H9 (cell line): Measurements from ENCODE around the gene USP3. TPM values are rescaled to one million over a fixed set of nuclear protein-coding genes. Genes with fewer than 3 reads are reported as not detected.

Experiments used
- DNase-seq: peaks from one replicate; pipeline ENCODE4 v3.0.0-alpha.2; 2017
- H2AFZ ChIP-seq: one replicate; pipeline ENCODE4 v1.6.1; 2013; ENCODE audit warnings: mild to moderate bottlenecking, low read length, control low read depth, moderate library complexity
- H2AK5ac ChIP-seq: 2 replicates; pipeline ENCODE4 v1.6.1; 2013; ENCODE audit warnings: low read length, control low read depth, mixed read lengths; ENCODE audit not compliant: insufficient read length
- H2BK120ac ChIP-seq: one replicate; pipeline ENCODE4 v1.6.1; 2013; ENCODE audit warnings: low read depth, mild to moderate bottlenecking, low read length, control low read depth, inconsistent platforms; ENCODE audit not compliant: poor library complexity, severe bottlenecking
- H2BK12ac ChIP-seq: 2 replicates; pipeline ENCODE4 v1.6.1; 2013; ENCODE audit warnings: low read length, control low read depth, mixed read lengths, low read depth; ENCODE audit not compliant: insufficient read length
- H2BK15ac ChIP-seq: 2 replicates; pipeline ENCODE4 v1.6.1; 2013; ENCODE audit warnings: low read depth, low read length, control low read depth
- H2BK20ac ChIP-seq: one replicate; pipeline ENCODE4 v1.6.1; 2013; ENCODE audit warnings: low read depth, mild to moderate bottlenecking, low read length, control low read depth, inconsistent platforms; ENCODE audit not compliant: poor library complexity, severe bottlenecking
- H2BK5ac ChIP-seq: 2 replicates; pipeline ENCODE4 v1.6.1; 2013; ENCODE audit warnings: low read length, control low read depth, mixed read lengths; ENCODE audit not compliant: insufficient read length
- H3K14ac ChIP-seq: 2 replicates; pipeline ENCODE4 v1.6.1; 2013; ENCODE audit warnings: low read length, control low read depth; ENCODE audit not compliant: insufficient read depth
- H3K18ac ChIP-seq: 2 replicates; pipeline ENCODE4 v1.6.1; 2013; ENCODE audit warnings: low read depth, mild to moderate bottlenecking, mixed read lengths, low read length, control low read depth; ENCODE audit not compliant: insufficient read length
- H3K23ac ChIP-seq: 2 replicates; pipeline ENCODE4 v1.6.1; 2013; ENCODE audit warnings: low read length, control low read depth, mixed read lengths, low read depth; ENCODE audit not compliant: insufficient read length
- H3K23me2 ChIP-seq: 2 replicates; pipeline ENCODE4 v1.6.1; 2013; ENCODE audit warnings: low read depth, mild to moderate bottlenecking, mixed read lengths, low read length, control low read depth; ENCODE audit not compliant: insufficient read length, poor library complexity, severe bottlenecking
- H3K27ac ChIP-seq: 2 replicates; pipeline ENCODE4 v1.5.1; 2013; ENCODE audit warnings: low read length, control low read depth, mixed read lengths, low read depth; ENCODE audit not compliant: insufficient read length
- H3K27me3 ChIP-seq: 2 replicates; pipeline ENCODE4 v1.6.1; 2013; ENCODE audit warnings: low read length, control low read depth, inconsistent platforms; ENCODE audit not compliant: insufficient read depth
- H3K4ac ChIP-seq: 2 replicates; pipeline ENCODE4 v1.6.1; 2013; ENCODE audit warnings: low read depth, mild to moderate bottlenecking, control low read depth, inconsistent platforms, low read length, moderate library complexity
- H3K4me1 ChIP-seq: 2 replicates; pipeline ENCODE4 v1.6.1; 2013; ENCODE audit warnings: low read length, control low read depth, inconsistent platforms; ENCODE audit not compliant: insufficient read depth
- H3K4me2 ChIP-seq: 2 replicates; pipeline ENCODE4 v1.6.1; 2013; ENCODE audit warnings: low read length, control low read depth, mixed read lengths; ENCODE audit not compliant: insufficient read length, insufficient read depth
- H3K56ac ChIP-seq: 2 replicates; pipeline ENCODE4 v1.6.1; 2013; ENCODE audit warnings: low read depth, mild to moderate bottlenecking, mixed read lengths, low read length, control low read depth; ENCODE audit not compliant: insufficient read length
- H3K79me1 ChIP-seq: 2 replicates; pipeline ENCODE4 v1.6.1; 2013; ENCODE audit warnings: low read depth, mild to moderate bottlenecking, moderate library complexity, low read length, control low read depth, inconsistent platforms; ENCODE audit not compliant: insufficient read depth, poor library complexity, severe bottlenecking
- H3K79me2 ChIP-seq: 2 replicates; pipeline ENCODE4 v1.6.1; 2013; ENCODE audit warnings: low read length, control low read depth, inconsistent platforms; ENCODE audit not compliant: insufficient read depth
- H3K9ac ChIP-seq: 2 replicates; pipeline ENCODE4 v1.6.1; 2013; ENCODE audit warnings: low read length, control low read depth, mixed read lengths; ENCODE audit not compliant: insufficient read length; ENCODE audit errors: extremely low read depth
- H3K9me3 ChIP-seq: one replicate; pipeline ENCODE4 v1.6.1; 2013; ENCODE audit warnings: low read depth, low read length, inconsistent platforms; ENCODE audit not compliant: control insufficient read depth
- H3T11ph ChIP-seq: one replicate; pipeline ENCODE4 v1.6.1; 2013; ENCODE audit warnings: mild to moderate bottlenecking, low read length, control low read depth, inconsistent platforms
- H4K20me1 ChIP-seq: one replicate; pipeline ENCODE4 v1.6.1; 2013; ENCODE audit not compliant: control insufficient read depth, insufficient read length, insufficient read depth
- H4K5ac ChIP-seq: 2 replicates; pipeline ENCODE4 v1.6.1; 2013; ENCODE audit warnings: low read depth, mild to moderate bottlenecking, mixed read lengths, low read length, control low read depth; ENCODE audit not compliant: insufficient read length
- H4K8ac ChIP-seq: replicated peaks from 2 replicates; pipeline ENCODE4 v1.6.1; 2013; ENCODE audit warnings: low read length, control low read depth, mixed read lengths, low read depth; ENCODE audit not compliant: insufficient read length
- H4K91ac ChIP-seq: 2 replicates; pipeline ENCODE4 v1.6.1; 2013; ENCODE audit warnings: low read depth, mild to moderate bottlenecking, moderate library complexity, mixed read lengths, low read length, control low read depth; ENCODE audit not compliant: insufficient read length
- H3K27ac Mint-ChIP-seq, 3 experiments: 2 replicates in 2 of 3; 3 replicates in 1 of 3; pipeline ENCODE4 v1.8.0; 2020 to 2021; ENCODE audit warnings: mixed read lengths in 3 of 3, mild to moderate bottlenecking in 1 of 3, moderate library complexity in 1 of 3
- H3K27me3 Mint-ChIP-seq: 2 replicates; pipeline ENCODE4 v1.8.0; 2021; ENCODE audit warnings: low read depth, mild to moderate bottlenecking, moderate library complexity, mixed read lengths
- H3K36me3 Mint-ChIP-seq, 3 experiments: 2 replicates in 2 of 3; 3 replicates in 1 of 3; pipeline ENCODE4 v1.8.0; 2020 to 2021; ENCODE audit warnings: low read depth in 3 of 3, mixed read lengths in 3 of 3; ENCODE audit not compliant: insufficient read depth in 1 of 3
- H3K4me1 Mint-ChIP-seq, 2 experiments: 2 replicates each; pipeline ENCODE4 v1.8.0; 2020; ENCODE audit warnings: mixed read lengths in 2 of 2
- H3K4me3 Mint-ChIP-seq, 2 experiments: 2 replicates in 1 of 2; 3 replicates in 1 of 2; pipeline ENCODE4 v1.8.0; 2020 to 2021; ENCODE audit warnings: mild to moderate bottlenecking in 2 of 2, mixed read lengths in 2 of 2, moderate library complexity in 1 of 2
- H3K9me3 Mint-ChIP-seq, 2 experiments: 2 replicates in 1 of 2; 3 replicates in 1 of 2; pipeline ENCODE4 v1.8.0; 2020; ENCODE audit warnings: mild to moderate bottlenecking in 2 of 2, mixed read lengths in 2 of 2, moderate library complexity in 1 of 2
- CTCF ChIP-seq: fragments of 200-600 bp; sonication (generic); conservative IDR thresholded peaks from 3 replicates; pipeline ENCODE4 v1.8.0; 2021; ENCODE audit warnings: antibody characterized with exemption, mild to moderate bottlenecking
- WGBS: extraction: QIAGEN DNeasy Blood & Tissue Kit; methylation state at CpG from one replicate; pipeline ENCODE4 v1.1.7; 2013; ENCODE audit warnings: missing lambda C conversion rate, low lambda C conversion rate, mixed read lengths; ENCODE audit not compliant: insufficient read length; ENCODE audit errors: extremely low coverage; 5-methylcytosine and 5-hydroxymethylcytosine counted together
- total RNA-seq: library from RNA; stranded (reverse); gene quantifications from 2 replicates; pipeline ENCODE4 v1.2.1, GENCODE V29; 2021

The USP3 gene
- total RNA-seq, 1 experiment from 2014 or later, result 14.2 TPM

GRCh38 chr15:63530235-63530634 lies 25.8 kb downstream of the USP3 start:
- no peak for TF ChIP-seq CTCF
- H3T11ph ChIP-seq, result no peak overlapping the region
- H3K9me3 ChIP-seq, result no peaks in the 10 kb centered on the region
- H3K23me2 ChIP-seq, result no peaks in the 10 kb centered on the region
- no peaks in the 10 kb centered on the region for H4K20me1 ChIP-seq
- no peak overlapping the region for H2BK5ac ChIP-seq
- H3K56ac ChIP-seq, result no peak overlapping the region
- H2BK20ac ChIP-seq, result no peak overlapping the region
- DNase-seq, result no peak
- H4K8ac ChIP-seq, result no peak overlapping the region
- no peak overlapping the region for H2AK5ac ChIP-seq
- H4K91ac ChIP-seq, result no peak overlapping the region
- H2BK15ac ChIP-seq, result no peak overlapping the region
- no peak overlapping the region for H4K5ac ChIP-seq
- no peak overlapping the region for H2BK12ac ChIP-seq
- Mint-ChIP-seq H3K27me3 (no peaks in the 10 kb centered on the region), H3K4me3 (no peak overlapping the region), H3K9me3 (no peaks in the 10 kb centered on the region), H3K4me1 (peaks cover 33 to 37% of the 10 kb centered on the region in 2 experiments), H3K27ac (peak overlapping the region in 2 of 3 experiments; percentile 27 to 54; a peak in 3 of 7 replicates), H3K36me3 (no peaks in the 10 kb centered on the region)
- H3K79me1 ChIP-seq, result peaks cover 4% of the 10 kb centered on the region
- peaks cover 4% of the 10 kb centered on the region for H3K4me1 ChIP-seq
- 0 out of 2 replicates have a peak, but pooled peaks cover 3% of the 10 kb centered on the region for H3K79me2 ChIP-seq
- WGBS, result no CpG with 5 or more reads among the region's 7 CpGs
- no peak overlapping the region for H3K4me2 ChIP-seq
- H3K23ac ChIP-seq, result no peak overlapping the region
- no peak overlapping the region for H3K4ac ChIP-seq
- H2BK120ac ChIP-seq, result no peak overlapping the region
- no peak overlapping the region for H3K18ac ChIP-seq
- H2AFZ ChIP-seq, result no peak overlapping the region
- no peak overlapping the region for H3K9ac ChIP-seq
- no peaks in the 10 kb centered on the region for H3K27me3 ChIP-seq
- H3K14ac ChIP-seq, result no peak overlapping the region
- no peak overlapping the region for H3K27ac ChIP-seq
